NCI-H82 (cell line): ENCODE data around the gene CDK7.
"Not testable (repeated sequence)": the region's sequence is repeated elsewhere in the genome, so short reads cannot be mapped to it uniquely, and the experiment has no call there.

Source experiments
- DNase-seq: peaks from one replicate; lab custom pipeline; 2025; lab: John Stamatoyannopoulos, UW

The CDK7 gene

DNA sequence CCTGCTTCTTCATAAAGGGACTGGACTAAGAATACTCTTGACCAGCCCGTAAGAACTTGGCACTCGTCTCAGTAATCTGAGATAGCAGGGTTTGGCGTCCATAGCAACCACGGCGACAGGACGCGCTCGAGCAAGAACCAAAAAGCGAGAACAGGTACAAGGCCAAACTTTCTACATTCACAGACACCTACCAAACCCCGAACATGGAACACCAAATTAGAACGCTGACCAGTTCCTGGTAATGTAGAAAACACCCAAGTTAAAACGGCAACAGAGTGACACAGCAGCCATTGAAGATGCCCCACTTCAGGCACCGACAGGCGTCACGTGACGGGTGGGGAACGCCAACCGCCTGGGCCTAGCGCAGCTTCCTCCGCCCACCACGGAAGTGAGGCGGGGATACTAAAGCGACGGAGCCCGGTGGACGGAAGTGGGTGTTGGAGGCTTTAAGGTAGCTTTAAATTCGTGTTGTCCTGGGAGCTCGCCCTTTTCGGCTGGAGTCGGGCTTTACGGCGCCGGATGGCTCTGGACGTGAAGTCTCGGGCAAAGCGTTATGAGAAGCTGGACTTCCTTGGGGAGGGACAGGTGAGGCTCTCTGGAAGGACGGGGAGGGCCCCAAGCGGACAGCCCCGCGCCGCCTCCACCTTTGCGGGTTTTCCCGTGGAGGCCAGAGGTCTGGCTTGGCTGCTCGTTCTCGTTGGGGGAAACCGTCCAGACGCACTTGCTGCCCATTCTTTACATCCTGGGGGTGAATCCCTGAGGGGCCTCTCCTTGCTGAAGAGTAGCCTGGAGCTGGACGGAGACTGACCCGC is at the start of gene CDK7:
TSS of gene CDK7 (plus strand) at position 430 of the 812 bp plus-strand sequence. CDS start at position 520, 90 bp downstream.
- DNase-seq: peak; percentile 93

DNA sequence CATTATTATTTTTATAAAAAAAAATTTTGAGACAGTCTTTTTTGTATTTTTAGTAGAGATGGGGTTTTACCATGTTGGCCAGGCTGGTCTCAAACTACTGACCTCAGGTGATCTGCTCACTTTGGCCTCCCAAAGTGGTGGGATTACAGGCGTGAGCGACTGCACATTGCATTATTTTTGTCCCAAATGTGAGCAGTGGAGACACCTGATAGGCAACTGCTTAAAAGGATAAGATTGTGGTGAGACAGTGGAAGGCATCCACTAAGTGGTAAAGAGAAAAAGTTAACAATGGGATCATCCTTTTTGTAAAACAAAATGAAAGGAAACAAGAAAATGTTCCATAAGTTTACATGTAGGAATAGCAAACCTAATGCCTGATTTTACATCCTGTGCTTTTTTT is 47.3 kb upstream of the CDK7 start:
- DNase-seq: no peak

DNA sequence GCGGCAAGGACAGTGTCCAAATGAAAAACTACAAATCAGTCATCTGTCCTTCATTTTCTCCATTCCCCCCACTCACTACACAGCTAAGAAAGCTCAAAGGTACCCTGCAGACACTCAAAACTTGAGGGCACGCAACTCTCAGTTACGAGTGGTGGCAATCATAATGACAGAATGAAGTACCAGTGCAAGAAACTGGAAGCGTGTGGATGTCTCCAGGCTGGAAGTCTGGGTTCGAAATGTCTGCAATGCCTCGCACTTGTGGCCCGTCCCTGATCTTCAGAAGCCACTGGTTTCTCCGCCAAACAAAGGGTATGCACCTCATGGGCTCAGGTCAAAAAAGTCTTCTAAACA is 45.9 kb upstream of the CDK7 start:
- no peak for DNase-seq

DNA sequence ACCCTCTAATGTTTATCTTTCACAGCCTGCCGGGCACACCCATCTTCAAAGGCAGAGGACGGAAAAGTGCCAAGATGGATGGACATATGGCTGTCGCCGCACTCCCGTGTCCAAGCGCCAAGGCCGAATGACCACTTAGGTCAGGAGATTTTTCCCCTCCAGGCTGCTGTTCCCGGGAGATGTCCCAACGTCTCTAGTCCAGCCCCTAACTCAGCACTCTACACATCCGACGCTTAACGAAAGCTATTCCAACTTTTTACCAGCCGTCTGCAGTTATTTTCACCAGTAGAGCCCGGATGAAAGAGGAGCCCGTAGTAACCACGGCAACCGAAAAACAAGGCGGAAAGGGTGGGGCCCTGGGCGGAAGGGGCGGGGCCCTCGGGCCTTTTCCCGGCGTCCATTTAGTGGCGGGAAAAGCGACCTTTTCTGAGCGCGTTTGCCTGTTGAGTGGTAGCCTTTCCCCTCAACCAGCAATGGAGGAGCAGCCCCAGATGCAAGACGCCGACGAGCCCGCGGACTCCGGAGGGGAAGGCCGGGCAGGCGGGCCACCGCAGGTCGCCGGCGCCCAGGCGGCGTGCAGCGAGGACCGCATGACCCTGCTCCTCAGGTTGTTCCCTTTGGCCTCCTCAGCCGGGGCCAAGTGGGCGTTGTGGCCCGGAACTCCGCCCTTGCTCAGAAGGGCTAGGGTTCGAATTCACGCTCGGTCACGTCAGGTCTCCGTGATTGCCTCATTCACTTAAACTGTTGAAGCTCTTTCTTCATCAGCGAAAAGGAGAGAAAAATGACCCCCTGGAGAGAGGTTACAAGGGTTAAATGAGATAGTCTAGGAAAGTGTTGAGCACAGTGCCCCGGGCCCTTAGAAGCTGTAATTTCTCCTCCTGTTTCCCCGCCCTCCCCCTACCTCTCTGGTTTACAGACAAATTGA is 45.3 kb upstream of the CDK7 start, which contains the start of gene CENPH:
TSS of gene CENPH (plus strand) at position 422 of the 925 bp plus-strand sequence. CDS start at position 474, 52 bp downstream.
- DNase-seq: peak; percentile 91

DNA sequence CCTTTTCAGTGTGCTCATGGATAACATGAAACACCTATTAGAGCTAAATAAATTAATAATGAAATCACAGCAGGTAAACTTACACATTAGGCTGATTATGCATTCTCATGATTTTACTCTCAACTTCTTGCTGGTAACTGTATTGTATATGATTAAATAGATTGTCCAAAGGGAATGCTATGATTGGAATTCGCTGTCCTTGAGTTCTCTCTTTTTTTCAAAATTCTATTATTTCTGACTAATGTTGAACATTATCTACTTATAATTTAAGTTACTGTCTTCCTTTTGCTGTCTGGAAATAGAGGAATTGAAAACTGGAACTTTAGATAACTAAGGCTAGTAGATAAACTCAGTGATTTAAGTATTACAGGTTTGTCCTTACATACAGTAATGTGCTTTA is 32.2 kb upstream of the CDK7 start:
- no peak for DNase-seq

DNA sequence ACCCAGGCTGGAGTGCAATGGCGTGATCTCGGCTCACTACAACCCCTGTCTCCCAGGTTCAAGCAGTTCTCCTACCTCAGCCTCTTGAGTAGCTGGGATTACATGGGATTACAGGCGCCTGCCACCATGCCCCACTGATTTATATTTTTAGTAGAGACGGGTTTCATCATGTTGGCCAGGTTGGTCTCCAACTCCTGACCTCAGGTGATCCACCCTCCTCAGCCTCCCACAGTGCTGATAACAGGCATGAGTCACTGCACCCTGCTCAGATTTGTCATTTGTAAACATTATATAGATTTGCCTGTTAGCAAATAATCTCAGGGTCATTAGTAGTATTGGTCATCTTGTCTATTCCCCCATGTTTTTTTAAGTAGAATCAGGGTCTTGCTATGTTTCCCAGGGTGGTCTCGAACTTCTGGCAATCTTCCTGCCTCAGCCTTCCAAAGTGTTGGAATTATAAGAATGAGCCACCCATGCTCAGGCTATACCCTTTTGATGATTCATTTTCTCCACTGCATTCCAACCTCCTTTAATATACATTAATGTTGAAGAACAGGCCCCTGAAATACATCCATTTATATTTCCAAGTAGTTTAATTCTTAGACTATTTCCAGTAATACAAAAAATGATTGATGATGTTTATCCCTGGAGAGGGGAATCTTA is 28.0 kb upstream of the CDK7 start:
- no peak for DNase-seq

DNA sequence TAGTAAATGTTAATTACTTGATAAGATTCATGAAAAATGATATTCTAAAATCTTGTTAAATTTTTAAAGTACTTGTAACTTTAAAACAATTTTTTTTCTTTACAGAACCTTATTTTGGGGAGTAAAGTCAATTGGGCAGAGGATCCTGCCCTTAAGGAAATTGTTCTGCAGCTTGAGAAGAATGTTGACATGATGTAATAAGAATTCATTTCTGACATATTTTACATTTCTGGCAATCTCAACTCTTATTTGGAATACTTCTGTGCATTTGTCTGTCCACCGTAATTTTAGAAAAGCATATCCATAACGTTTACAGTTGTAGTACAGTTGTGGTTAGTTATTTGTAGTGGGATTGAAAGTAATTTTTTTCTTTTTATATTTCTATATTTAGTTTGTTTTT is 25.1 kb upstream of the CDK7 start:
- no peak for DNase-seq

DNA sequence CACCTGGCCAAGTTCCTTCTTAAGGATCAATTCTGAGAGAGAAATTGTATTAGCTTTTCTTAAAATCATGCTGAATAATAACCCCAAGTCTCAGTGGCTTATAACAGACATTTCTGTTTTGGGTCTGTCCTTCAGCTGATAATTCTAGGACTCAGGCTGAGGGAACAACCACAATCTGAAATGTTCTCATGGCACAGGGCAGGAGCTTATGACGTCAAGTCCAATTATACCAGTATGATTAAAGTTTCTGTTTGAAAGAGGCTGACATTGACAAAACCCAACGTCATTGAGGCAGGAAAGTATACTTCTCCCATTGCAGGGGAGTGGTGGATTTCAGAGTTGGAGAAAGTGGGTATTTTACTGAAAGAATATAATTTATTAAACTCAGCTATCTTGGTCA is 23.5 kb upstream of the CDK7 start:
- DNase-seq: no peak

DNA sequence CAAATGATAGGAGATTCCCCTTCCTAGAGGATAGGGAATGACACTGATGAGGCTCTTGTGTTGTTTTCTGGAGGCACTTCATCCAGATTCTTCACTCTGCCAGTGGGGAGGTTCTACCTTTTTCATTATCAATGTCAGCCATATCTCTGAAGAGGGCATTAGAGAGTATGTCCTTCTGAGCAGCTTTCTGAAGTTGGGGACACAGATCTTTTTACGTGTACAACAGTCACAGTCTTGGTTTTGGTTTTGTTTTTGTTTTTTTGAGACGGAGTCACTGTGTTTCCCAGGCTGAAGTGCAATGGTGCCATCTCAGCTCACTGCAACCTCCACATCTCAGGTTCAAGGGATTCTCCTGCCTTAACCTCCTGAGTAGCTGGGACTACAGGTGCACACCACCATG is 22.7 kb upstream of the CDK7 start:
- DNase-seq: no peak

DNA sequence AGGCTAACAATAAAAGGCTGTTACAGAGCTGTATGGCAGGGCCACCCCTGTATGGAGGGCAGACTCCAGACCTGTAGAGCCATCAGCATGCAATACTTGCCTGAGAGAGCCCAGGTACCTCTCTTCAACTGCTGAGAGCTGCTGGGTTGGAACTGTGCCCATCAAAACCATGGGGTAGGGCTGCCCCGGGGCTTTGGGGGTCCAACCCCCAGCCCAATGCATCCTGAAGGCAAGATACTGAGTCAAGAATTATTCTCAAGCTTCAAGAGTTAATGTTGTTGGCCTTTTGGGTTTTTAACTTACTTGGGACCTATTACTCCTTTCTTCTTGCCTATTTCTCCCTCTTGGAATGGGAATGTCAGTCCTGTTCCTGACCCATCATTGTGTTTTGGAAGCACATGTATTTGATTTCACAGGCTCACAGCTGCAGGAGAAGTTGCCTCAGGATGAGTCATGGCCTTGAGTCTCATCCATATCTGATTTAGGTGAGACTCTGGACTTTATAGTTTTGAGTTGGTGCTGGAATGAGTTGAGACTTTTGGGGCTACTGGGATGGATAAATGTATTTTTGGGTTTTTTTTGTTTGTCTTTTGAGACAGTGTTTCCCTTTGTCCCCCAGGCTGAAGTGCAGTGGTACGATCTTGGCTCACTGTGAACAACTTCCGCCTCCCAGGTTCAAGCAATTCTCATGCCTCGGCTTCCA is 21.0 kb upstream of the CDK7 start:
- DNase-seq: no peak

DNA sequence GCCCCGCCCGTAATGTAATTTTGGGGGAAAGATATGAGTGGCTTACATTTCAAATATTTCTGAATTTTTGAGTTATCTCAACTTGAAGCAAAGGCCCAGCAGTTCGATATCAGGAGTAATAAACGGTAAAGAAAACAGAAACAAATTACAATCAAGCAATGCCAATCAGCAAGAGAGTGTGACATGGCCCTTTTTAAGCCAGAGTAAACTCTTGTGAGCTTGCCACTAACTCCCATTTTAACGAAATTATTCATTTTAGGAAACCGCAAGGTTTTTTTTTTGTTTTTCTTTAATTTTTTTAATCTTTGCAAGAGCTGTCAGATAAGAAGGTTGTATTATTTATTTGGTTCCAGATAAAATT is 17.6 kb upstream of the CDK7 start:
- no peak for DNase-seq

DNA sequence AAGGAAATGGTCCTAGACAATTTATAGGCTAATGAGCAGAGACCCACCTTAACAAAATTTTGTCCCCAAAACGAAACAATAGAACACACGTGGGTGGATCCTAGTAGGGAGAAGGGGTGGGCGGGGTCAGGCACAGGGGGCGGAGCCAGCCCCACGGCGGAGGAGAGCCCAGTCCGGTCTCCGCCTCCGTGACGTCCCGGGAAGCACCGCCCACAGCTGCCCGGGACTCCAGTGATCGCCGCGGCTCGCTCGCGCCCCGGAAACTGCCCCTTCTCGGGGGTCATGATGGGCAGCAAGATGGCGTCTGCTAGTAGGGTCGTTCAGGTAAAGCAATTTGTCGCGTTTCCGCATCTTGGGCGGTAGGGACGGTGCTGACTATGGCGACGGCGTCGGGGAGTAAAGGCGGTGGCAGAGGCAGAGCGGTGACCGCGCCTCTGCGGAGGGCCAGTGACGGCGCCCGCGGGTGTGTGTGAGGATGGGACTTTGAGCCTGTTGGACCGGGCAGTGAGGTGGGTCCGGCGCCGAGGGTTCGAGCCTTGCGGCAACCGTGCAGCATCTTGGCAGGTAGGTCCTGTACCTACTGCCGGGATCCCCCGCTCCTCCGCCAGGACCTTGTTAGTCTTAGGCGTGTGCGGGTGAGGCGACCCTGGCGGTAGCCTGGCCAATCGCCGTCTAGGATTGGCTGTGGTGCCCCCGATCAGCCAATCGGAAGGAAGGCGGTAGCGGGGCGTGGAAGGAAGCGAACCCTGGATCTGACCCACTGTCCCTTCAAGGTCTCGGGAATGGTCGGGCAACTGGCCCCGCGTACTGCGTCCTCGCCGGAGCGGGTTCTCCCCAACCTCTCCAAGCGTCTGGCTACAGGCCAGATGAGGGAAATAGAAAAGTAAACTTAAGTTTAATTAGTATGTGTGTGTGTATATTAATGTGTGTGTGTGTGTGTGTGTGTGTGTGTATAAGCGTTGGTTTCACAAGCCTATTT is 16.8 kb upstream of the CDK7 start:
- peak; percentile 95 for DNase-seq

DNA sequence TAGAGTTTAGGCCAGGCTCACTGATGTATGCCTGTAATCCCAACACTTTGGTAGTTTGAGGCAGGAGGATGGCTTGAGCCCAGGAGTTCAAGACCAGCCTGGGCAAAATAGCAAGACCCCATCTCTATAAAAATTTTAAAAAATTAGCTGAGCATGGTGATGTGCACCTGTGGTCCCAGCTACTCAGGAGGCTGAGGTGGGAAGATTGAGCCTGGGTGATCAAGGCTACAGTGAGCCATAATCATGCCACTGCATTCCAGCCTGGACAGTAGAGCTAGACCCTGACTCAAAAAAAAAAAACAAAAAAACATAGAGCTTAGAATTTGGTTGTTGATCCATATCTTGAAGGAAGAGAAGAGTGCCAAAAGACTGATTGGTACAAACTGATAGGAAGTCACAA is 14.7 kb upstream of the CDK7 start:
- DNase-seq: no peak

DNA sequence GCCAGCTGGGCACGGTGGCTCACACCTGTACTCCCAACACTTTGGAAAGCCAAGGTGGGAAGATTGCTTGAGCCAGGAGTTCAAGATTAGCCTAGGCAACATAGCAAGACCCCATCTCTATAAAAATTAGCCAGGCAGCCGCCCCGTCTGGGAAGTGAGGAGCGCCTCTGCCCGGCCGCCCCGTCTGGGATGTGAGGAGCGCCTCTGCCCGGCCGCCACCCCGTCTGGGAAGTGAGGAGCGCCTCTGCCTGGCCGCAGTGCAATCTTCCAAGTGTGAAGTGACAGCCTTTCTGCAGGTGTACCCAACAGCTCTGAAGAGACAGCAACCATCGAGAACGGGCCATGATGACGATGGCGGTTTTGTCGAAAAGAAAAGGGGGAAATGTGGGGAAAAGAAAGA is 14.3 kb upstream of the CDK7 start:
- not testable (repeated sequence) for DNase-seq

DNA sequence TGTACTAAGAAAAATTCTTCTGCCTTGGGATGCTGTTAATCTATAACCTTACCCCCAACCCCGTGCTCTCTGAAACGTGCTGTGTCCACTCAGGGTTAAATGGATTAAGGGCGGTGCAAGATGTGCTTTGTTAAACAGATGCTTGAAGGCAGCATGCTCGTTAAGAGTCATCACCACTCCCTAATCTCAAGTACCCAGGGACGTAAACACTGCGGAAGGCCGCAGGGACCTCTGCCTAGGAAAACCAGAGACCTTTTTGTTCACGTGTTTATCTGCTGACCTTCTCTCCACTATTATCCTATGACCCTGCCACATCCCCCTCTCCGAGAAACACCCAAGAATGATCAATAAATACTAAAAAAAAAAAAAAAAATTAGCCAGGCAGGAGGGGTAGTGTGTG is 13.9 kb upstream of the CDK7 start:
- peak; percentile 39 for DNase-seq

DNA sequence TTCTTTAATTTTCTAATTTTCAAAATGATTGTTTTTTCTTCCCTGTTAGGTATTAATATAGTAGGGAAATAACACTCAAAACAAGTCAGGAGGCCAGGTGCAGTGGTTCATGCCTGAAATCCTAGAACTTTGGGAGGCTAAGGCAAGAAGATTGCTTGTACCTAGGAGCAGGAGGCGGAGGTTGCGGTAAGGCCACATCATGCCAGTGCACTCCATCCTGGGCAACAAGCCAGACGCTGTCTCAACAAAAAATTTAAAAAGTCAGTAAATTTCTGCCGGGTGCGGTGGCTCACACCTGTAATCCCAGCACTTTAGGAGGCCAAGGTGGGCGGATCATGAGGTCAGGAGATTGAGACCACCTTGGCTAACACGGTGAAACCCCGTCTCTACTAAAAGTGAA is 10.2 kb upstream of the CDK7 start:
- no peak for DNase-seq

DNA sequence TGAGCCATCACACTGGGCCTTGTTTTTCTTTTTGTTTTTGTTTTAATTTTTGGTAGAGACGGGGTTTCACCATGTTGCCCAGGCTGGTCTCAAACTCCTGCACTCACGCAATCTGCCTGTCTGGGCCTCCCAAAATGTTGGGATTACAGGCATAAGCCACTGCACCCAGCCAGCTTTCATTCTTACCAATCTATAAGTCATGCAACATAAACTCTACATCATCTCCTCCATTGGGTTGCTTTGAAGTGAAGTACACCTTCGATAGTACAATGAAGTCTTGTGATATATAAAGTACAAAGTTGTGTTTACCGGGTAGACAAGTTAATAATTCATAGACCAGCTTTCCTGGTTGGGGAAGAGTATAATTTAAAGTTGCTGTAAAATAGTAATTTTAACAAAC is 8.8 kb upstream of the CDK7 start:
- no peak for DNase-seq

DNA sequence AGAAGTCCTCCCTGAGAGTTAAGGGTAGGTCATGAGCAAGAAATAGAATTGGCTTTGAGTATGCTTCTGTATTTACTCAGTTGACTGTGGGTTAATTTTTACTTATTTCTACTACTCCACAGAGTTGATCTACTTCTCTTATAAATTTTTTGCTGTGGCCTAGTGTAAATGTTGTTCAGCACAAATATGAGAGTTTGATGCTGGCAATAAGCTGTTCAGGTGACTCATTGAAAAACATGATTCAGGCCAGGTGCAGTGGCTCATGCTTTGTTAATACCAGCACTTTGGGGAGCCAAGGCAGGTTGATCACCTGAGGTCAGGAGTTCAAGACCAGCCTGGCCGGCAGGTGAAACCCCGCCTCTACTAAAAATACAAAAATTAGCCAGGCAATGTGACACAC is 4.5 kb upstream of the CDK7 start:
- DNase-seq: no peak

DNA sequence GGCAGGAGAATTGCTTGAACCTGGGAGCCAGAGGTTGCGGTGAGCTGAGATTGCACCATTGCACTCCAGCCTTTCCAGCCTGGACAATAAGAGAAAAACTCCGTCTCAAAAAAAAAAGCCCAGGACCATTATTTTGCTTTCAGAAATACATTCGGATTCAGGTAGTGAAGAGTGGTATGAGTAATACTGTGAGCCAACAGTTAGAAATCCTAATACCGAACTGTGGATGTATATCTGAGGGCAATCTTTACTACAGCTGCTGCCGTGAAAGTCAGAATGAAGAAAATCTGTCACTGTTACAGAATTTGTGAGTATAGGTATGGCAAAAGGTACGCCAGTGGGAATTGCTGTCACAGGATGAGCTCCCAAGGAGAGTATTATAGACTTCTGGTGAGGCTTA is 3.4 kb upstream of the CDK7 start:
- no peak for DNase-seq

DNA sequence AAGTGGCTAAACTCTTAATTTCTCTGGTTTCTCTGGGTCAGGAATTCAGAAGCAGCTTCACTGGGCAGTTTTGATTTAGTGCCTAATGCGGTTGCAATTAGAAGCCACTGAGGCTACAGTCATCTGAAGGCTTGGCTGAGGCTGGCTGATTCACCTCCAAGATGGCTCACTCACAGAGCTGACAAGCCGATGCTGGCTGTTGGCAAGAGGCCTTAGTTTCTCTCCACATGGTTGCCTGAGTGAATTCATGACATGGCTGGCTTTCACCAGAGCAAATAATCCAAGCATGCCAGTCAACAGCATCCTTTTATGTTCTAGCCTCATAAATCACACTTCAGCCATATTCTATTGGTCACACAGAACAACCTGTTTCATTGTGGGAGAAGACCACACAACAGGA is 2.8 kb upstream of the CDK7 start:
- peak; percentile 33 for DNase-seq

DNA sequence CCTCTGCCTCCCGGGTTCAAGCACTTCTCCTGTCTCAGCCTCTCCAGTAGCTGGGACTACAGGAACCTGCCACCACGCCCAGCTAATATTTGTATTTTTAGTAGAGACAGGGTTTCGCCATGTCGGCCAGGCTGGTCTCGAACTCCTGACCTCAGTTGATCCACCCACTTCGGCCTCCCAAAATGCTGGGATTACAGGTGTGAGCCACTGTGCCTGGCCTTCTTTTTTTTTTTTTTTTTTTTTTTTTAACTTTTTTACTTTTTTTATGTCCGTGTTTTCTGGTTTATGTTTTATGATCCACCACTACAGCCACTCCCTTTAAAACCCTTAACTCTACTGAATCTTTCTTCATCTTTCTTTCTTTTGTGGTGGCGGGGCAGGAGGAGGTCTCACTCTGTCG is 2.0 kb downstream of the CDK7 start:
- not testable (repeated sequence) for DNase-seq
